Stimulated activated CD4-positive, alpha-beta T cell treated with anti-CD3 and anti-CD28 coated beads, Interleukin-1b, Interleukin-23, amount 100 ng/mL, for 48 hours (primary cell): Measurements from ENCODE around the gene C1QTNF6.
A peak's percentile ranks its signal among the peaks of the same experiment; 100 is the strongest.

Source experiments
- DNase-seq: peaks from one replicate; pipeline ENCODE4 v3.0.0-alpha.2; 2020

The C1QTNF6 gene

DNA sequence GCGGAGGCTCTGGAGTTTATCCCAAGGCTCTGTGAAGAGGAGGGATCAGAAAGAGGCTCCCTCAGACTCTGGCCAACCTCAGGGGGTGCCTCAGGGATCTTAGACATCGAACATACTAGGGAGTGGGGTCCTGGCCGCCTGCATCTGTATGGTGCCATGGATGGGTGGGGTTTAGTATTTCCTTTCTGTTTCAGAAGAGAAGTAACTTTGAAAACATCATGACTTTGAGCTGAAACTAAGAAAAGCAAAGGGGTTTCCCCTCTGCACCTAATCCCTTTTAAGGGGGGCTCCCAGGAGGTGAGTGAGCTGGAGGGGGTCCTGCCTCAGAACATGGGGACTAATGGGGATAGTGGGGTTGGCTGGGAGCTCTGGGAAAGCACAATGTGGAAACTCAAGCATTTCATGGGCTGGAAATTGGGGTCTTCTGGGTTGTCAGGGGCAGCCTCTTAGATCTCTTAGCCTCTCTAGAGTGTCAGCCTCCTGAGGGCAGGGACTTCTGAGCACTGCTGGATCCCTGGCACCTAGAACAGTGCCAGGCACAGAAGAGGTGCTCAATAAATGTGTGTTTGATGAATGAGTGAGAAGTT is 36.0 kb upstream of the C1QTNF6 start:
- no peak for DNase-seq

- peak; percentile 76 for DNase-seq
These were observed 34.5 kb upstream of the C1QTNF6 start for GRCh38 chr22:37222440-37222971.

DNA sequence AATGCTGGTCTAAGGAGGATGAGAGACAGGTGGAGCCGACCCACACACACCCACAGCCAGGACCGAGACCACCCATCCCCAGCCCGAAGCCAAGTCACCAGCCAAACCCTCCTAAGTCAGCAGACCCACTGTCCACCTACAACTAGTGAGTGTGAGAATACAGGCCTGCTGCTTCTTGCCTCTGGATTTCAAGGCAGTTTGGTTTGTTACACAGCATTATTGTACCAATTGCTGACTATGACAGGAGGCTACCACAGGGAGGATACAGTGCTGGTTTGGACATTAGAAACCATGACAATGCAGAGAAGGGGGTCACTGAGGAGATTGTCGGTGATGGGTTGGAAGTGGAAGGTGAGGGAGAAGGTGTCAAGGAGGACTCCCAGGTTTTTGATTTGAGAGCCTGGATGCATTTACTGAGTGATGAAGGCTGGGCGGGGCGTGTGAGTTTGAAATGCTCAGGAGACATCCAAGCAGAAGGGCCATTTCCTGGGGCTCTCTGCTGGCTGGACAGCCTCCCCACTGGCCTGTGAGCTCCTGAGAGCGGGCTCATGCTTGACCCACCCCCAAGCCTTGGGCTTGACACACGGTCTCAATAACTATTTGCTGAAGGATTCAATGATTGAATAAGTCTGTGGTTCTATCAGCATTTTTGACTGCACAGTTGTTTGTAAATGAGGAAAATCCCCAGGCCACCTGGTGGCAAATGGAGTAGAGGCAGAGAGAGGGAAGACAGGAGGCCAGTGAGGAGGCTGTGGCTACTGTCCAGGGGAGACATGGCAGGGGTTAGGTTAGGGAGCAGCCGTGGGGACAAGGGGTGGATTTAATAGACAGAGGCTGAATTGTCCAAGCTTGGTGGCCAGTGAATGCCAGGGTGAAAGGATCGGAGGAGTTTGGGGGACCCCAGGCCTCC is 33.6 kb upstream of the C1QTNF6 start:
- DNase-seq = no peak

DNA sequence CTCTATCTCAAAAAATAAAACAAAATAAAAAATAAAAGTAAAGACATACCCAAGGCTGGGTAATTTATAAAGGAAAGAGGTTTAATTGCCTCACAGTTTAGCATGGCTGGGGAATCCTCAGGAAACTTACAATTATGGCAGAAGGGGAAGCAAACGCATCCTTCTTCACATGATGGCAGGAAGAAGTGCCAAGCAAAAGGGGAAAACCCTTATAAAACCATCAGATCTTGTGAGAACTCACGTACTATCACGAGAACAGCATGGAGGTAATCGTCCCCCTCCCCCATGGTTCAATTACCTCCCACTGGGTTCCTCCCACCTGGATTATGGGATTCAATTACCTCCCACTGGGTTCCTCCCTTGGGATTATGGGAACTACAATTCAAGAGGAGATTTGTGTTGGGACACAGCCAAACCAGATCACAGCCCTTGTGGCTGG is 32.5 kb upstream of the C1QTNF6 start:
- no peak for DNase-seq

DNA sequence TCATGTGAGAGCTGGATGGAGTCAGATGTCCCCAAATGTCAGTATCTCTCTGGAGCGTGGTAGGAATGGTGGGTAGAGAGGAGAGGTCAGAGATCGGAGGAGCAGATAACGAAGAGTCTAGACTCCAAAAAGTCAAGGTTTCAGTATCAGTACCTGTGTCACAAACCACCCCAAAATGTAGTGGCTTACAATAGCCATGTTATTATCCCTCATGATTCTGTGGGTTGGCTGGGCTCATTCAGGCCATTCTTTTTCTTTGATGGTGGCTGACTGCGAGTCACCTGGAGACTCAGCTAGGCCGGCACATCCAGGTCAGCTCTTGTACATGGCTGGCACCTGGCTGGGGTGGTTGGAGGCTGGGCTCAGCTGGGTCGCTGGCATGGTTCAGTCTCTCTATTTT is 31.5 kb upstream of the C1QTNF6 start:
- DNase-seq = no peak

GRCh38 chr22:37218771-37219411 is 30.8 kb upstream of the C1QTNF6 start:
- DNase-seq = peak; percentile 75

- peak; percentile 46 for DNase-seq
These were observed 30.3 kb upstream of the C1QTNF6 start for GRCh38 chr22:37218399-37218770.

DNA sequence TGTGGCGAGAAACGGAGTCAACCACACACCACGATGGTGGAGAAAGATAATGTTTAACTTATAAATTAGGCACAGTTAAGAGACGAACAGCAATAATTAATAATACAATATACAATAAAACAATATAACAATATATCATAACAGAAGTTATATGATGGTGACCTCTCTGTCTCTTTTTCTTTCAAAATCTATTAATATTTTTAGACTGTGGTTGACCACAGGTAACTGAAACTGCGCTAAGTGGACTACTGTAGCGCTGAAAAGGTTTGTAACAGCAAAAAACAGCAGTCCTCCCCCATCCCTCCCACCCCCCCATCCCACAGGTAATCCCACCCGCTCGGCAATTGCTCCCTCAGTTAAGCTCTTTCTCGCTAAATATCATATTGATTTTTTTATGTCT is 27.8 kb upstream of the C1QTNF6 start:
- no peak for DNase-seq

GRCh38 chr22:37214731-37215030 is 26.6 kb upstream of the C1QTNF6 start:
- peak; percentile 1 for DNase-seq

DNA sequence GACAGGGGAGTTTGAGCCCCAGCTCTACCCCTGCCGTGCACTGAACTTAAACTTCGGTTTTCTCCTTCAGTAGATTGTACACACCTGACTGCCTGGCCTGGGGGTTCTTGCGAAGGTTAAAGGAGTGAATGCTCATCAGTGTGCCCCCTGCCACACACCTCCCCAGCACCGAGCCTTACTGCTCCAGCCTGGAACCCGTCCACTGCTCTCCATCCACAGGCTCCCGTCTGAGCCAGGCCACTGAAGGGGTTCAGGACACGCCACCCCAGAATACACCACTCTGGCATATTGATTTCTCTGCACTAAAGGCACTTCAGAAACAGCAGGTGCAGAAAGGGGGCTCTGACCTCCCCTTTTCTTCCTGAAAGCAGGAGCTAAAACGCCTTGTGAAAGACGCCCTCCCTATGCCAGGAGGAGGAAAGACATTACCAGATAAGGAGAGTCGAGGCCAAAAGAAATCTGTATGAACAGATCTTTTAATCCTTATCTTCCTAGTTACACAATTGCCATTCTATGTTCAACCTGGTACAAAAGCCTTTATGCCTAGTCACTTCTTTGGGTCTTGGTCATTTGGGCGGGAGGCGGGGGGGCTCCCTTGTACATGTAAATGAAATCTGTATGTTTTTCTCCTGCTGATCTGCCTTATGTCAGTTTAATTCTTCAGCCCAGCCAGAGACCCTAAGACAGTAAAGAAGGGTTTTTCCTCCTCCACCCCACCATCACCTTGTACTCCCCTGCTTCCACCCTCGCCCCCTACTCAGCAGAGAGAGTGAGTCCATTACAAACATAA is 26.1 kb upstream of the C1QTNF6 start:
- DNase-seq = peak; percentile 0

DNA sequence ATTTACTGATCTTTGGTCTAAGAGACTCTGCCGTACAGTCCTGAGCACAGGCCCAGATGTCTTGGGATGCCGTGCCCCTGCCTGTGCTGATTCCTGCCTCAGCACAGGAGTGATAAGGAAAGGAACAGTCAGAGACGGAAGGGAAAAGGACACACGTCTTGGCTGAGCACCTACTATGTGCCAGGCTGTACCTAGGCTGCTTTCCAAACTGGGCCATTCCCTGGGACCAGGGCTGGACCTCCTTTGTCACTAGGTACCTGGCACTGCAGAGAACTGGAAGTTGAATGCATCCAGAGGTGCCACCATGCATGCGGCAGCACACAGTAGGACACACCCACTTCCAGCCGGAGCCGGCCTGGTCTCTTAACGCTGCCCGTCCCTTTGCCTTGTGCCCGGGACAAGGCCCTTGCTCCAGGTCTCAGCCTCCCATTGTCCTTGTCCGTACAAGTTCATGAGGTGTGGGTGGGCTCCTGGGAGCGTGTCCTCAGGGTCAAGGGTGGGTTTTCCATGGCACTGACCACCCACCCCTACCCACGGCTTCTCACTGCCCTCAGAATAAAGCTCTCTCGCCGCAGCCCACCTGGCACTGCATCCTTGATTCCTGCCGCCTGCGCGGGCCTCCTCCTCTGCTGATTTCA is 25.3 kb upstream of the C1QTNF6 start:
- peak; percentile 0 for DNase-seq

DNA sequence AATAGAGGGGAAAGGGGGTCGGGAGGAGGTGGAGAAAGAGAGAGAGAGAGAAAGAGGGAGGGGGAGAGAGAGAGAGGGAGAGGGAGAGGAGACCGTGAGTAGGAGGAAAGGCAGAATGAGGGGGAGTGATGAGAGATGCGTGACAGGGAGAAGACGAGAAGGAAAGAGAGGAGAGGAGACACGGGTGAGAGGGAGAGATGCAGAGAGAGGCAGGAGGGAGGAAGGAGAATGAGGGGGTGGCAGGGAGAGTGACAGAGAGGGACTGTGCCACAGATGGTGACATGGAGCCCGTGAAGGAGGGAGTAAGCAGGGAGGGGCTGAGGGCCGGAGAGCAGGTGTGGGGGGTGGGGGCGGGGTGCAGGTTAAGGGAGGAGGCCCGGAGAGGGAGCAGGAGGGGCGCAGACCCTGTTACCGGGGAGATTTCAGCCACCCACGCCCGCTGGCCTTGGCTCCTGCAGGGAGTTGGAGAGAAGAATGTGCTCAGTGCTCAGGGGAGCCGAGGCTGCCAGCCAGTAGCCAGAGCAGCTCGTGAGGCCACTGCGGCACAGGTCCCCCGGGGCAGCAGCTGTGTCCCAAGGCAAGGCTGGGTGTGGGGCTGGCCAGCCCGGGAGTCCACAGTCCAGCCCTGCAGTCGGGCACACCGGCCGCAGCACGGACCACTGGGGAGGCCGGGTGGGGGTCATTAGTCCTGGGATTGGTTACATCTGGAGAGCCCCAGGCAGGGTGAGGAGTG is 24.3 kb upstream of the C1QTNF6 start, which contains the start of gene SSTR3:
Gene SSTR3, minus strand, starts transcription at position 304 of the 733 bp plus-strand sequence. CDS start 4,674 bp downstream, outside the sequence.
- peak; percentile 1 for DNase-seq

DNA sequence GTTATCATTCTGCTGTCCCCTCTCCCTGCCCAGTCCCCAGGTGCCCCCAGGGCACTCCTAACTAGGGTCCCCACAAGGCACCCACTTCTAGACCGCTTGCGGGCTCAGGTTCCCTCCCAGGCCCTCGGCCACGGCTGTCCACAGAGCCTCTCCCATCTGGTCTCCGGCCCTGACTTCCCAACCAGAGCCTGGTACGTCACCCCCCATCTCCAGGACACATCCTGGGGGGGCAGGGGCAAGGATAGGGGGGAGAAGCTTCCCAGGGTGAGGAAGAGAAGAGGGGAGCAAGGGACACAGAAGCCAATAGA is 23.8 kb upstream of the C1QTNF6 start:
- DNase-seq = peak; percentile 1

GRCh38 chr22:37211075-37211865 is 23.2 kb upstream of the C1QTNF6 start:
- peak; percentile 0 for DNase-seq

GRCh38 chr22:37210041-37210803 is 22.2 kb upstream of the C1QTNF6 start:
- DNase-seq = peak; percentile 1

- DNase-seq = peak; percentile 1
These were observed 21.2 kb upstream of the C1QTNF6 start for GRCh38 chr22:37209140-37209845.

DNA sequence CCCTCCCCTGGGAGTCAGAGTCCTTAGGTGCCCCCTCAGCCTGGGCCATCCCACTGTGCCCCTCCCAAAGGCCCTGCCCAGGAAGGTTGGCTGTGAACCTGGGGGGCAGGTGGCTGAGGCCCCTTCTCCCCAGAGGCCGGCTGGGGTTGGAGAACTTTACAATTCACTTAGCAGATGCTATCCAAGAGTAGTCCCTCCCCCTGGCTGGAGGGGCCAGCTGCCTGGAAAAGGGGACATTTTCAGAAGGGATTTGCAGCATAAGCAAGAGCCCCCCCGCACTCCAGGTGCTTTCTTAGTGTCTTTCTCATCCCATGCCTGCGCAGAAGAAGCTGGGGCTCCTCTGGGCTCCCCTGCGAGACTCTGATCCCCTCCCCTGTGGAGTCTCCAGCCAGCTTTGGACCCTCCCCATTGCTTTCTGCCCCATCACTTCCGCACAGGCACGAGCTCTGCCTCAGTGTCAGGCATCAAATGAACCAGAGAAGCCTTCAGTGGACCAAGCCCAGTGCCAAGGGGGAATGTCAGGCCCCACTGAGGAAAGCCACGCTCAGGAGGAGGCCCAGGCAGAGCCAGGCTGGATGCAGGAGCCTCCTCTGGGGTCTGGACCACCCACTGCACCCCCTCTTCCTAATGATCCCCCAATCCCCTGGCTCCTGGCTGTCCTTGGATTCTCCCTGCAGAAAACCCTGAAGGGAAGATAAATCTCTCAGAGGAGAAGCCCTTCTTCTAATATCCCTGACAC is 20.5 kb upstream of the C1QTNF6 start:
- DNase-seq = peak; percentile 1

DNA sequence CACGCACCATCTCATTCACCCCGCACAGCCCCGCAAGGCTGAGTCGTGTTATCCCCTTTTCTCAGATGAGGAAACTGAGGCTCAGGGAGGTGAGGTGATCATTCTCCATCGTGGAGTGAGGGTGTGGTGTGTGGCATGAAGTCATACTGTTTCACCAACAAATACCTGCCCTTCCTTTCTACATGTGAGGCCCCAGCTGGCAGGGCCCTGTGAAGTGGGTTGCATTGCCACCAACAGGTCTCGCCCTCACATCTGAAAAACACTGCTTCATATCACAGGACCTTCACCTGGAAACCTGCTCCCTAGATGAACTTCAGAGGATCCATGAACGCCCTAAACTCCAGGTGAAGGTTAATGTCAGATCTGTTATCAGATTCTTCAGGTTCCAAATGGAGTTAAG is 19.9 kb upstream of the C1QTNF6 start:
- peak; percentile 1 for DNase-seq
